ENCODE data around the gene HDAC4. TPM values are rescaled to one million over a fixed set of nuclear protein-coding genes. Genes with fewer than 3 reads are reported as not detected.

HDAC4 gene
- total and polyA plus RNA-seq, 10 of the 15 experiments (the other 5 are each of a cell fraction or from before 2014, with no cell fraction given), result 0.22 to 15.7 (median 4.8) TPM

- TF ChIP-seq ATF2 (IDR thresholded peaks at IDR 0.05; ENCODE audit: low read length), result no peak
- TF ChIP-seq YBX1 (IDR thresholded peaks at IDR 0.05), result no peak
Observed at GRCh38 chr2:239162141-239162821, 238.5 kb downstream of the HDAC4 start (continued).

DNA sequence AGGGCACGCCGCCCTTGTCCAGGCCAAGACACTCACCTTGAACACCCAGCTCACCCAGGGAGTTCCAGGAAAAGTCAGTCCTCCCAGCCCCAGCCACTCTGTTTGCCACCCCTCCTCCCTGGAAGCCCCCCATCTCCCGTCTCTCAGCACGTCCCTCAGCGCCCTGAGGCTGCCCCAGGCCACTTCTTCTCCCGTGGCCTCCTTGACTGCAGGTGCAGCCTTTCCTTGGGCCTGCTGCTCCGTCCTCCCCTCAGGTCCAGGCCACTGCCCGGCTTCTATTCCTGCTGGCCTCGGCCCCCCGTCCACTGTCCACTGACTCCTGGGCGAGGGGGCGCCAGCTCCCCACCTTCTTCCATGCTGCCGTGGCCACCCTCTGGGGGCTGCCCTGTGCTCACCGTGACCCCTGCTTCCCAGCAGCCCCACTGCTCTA lies 239.1 kb downstream of the HDAC4 start:
- ATAC-seq, result no peak
- Histone ChIP-seq H3K36me3 (ENCODE audit: control insufficient read depth in 2 of 2, insufficient read depth in 2 of 2, low read length in 1 of 2) (peaks cover 0 to 2% of the 10 kb centered on the region in 2 experiments; a peak in 2 of 4 replicates), H3K79me2 (ENCODE audit: control insufficient read depth, insufficient read depth, low read length) (no peaks in the 10 kb centered on the region), H3K9ac (ENCODE audit: control insufficient read depth, insufficient read depth, low read length) (no peak overlapping the region), H3K27ac (ENCODE audit: control insufficient read depth, insufficient read depth) (no peak overlapping the region), H2AFZ (ENCODE audit: control insufficient read depth, low read depth, low read length) (no peak overlapping the region), H3K4me2 (ENCODE audit: control insufficient read depth, insufficient read depth) (no peak overlapping the region), H3K27me3 (replicated peaks in 1 of 2; ENCODE audit: control insufficient read depth in 2 of 2, insufficient read depth in 2 of 2, low read length in 1 of 2) (no peaks in the 10 kb centered on the region), H3K9me3 (replicated peaks; ENCODE audit: control insufficient read depth, insufficient read depth, low read length) (no peaks in the 10 kb centered on the region; the same call in 2 of the 3 replicates), H4K20me1 (ENCODE audit: control insufficient read depth, insufficient read depth) (no peaks in the 10 kb centered on the region), H3K4me3 (no peak overlapping the region), H3K4me1 (ENCODE audit: control insufficient read depth, insufficient read depth, low read length) (no peaks in the 10 kb centered on the region)
- no TSS peak for BruUV-seq (replicated peaks)
- RAD21 ChIA-PET (ENCODE audit: unreplicated experiment), result no interaction called here
- DNase-seq (ENCODE audit: low read depth, low spot score), result no peak
- no peak for TF ChIP-seq SIX5 (IDR thresholded peaks at IDR 0.05; ENCODE audit: low read depth, low read length, severe bottlenecking)
- TF ChIP-seq, protein P1, sequence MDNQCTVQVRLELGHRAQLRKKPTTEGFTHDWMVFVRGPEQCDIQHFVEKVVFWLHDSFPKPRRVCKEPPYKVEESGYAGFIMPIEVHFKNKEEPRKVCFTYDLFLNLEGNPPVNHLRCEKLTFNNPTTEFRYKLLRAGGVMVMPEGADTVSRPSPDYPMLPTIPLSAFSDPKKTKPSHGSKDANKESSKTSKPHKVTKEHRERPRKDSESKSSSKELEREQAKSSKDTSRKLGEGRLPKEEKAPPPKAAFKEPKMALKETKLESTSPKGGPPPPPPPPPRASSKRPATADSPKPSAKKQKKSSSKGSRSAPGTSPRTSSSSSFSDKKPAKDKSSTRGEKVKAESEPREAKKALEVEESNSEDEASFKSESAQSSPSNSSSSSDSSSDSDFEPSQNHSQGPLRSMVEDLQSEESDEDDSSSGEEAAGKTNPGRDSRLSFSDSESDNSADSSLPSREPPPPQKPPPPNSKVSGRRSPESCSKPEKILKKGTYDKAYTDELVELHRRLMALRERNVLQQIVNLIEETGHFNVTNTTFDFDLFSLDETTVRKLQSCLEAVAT (IDR thresholded peaks at IDR 0.05), result no peak
- TF ChIP-seq YBX1 (IDR thresholded peaks at IDR 0.05), result no peak
- no peak for TF ChIP-seq CUX1 (IDR thresholded peaks at IDR 0.05; ENCODE audit: insufficient replicate concordance, low read depth, low read length)
- no peak for TF ChIP-seq ATF2 (IDR thresholded peaks at IDR 0.05; ENCODE audit: low read length)
- TF ChIP-seq HSF1 (IDR thresholded peaks at IDR 0.05; ENCODE audit: low read depth, low read length), result no peak
- TF ChIP-seq JUND (IDR thresholded peaks at IDR 0.05; ENCODE audit: low read depth, low read length), result no peak
- in situ Hi-C loops (cut with MboI), result no loop called here
- POLR2A ChIA-PET, result no interaction called here
- intact Hi-C loops (cut with micrococcal nuclease; ENCODE audit: unreplicated experiment), result no loop called here
- no peak for FAIRE-seq
- CTCF ChIA-PET, result no interaction called here
- 90% methylated on average over 6 of the region's 14 CpGs for WGBS (ENCODE audit: insufficient coverage, insufficient replicate concordance, low lambda C conversion rate, missing lambda C conversion rate)
- SMC1A ChIA-PET (ENCODE audit: uncharacterized antibody, unreplicated experiment), result no interaction called here

Measured in GM12878 (cell line).